HG03432 (cell line): ENCODE data around the gene CD200R1L.

Experiments
- ATAC-seq: cut with Tn5 transposase; IDR thresholded peaks from one replicate; pipeline ENCODE4 v1.9.1; 2021; ENCODE audit warnings: mild to moderate bottlenecking, moderate library complexity; ENCODE audit not compliant: unreplicated experiment

The CD200R1L gene

DNA sequence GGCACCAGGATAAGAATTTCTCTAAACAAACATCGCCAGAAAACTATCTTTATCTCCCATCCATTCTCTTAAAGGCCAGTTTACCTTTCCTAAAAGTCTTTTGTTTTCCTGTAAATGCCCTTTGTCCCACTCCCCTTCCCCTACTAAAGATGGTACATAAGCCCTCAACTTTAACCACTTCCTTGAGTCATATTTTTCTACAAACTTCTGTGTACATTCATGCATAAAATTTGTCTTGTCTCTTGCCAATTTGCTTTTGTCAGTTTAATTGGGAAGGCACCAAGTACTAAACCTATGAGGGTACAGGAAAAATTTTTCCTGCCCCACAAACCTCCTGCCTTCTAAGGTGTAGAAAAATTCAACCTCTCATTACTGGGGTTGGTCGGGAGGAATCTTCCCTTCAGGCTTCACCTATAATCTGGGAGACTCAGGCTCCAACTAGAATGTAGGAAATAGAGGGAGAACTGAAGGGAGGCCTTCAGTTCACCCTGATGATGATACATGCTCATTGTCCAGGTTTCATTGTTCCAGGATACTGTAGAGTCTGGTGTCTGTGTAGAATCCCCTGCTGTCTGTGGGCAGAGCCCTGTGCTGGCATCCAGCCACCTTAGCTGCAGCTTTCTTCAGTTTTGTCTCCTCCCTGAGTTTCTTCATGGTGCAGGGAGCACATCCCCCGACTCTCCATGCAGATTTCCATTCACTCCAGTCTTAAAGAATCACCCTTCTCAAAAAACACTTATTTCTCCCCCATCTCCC is 53.2 kb downstream of the CD200R1L start:
- no peak for ATAC-seq

- no peak for ATAC-seq
Measured at GRCh38 chr3:112791736-112792135, 54.9 kb downstream of the CD200R1L start.

DNA sequence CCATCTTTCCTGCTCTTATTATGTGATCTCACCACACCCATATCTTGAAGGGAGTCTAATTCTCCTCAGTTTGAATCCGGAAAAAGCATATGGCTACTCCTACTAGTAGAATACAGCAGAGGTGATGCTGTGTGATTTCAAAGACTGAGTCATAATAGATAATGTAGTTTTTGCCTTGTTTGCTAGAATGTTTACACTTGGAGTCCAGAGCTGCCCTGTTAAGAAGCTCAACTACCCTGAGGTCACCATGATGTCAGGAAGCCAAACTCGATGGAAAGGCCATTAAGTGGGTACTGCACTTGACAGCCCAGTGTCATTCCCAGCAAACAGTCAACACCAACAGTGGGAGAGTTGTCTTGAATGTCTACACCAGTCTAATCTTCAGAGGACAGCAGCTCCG is 56.9 kb downstream of the CD200R1L start:
- no peak for ATAC-seq

- ATAC-seq = no peak
Measured at GRCh38 chr3:112786881-112787579, 59.6 kb downstream of the CD200R1L start.

GRCh38 chr3:112786002-112786590 is 60.6 kb downstream of the CD200R1L start:
- no peak for ATAC-seq

- no peak for ATAC-seq
Measured at GRCh38 chr3:112785321-112786001, 61.2 kb downstream of the CD200R1L start.

- no peak for ATAC-seq
Measured at GRCh38 chr3:112782491-112782890, 64.2 kb downstream of the CD200R1L start.

GRCh38 chr3:112781599-112781998 is 65.1 kb downstream of the CD200R1L start:
- no peak for ATAC-seq

DNA sequence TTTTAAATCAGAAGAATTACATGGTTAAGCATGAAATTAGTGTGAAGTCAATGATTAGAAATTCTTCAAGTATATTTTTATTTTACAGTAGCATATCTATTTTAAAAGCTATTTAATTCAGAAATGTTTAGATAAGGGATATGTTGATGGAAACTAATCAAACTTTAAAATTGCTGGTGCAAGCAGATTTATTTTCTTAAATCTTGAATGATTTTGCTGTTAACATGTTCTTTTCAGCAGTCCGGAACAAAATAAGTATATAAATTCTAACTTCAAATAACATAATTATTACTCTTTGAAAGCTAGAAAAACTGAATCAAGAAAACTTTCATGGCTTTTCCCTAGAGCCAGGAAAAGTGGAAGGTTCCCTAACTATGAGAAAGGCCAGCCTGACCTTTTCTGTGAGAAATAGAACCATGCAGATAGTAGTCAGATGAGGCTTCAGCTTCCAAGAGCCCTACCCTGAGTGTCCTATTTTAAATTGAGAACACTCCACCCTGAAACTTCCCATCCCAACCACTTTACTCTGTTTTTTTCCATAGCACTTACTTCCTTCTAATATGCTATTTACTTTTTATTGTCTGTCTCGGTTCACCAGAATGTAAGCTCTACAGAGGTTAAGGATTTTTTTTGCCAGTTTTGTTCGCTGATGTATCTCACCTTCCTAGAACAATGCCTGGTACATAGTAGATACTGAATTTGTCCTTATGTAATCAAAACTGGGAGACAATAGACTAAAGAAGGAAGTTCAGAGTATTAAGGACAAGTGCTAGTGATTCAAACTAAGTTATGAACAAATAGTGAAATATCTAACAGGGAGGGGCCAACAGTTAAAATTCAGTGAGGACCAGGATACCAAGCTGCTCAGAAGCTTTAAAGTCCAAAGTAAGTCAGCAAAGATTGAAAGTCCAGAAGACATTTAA is 66.8 kb downstream of the CD200R1L start:
- ATAC-seq = no peak

DNA sequence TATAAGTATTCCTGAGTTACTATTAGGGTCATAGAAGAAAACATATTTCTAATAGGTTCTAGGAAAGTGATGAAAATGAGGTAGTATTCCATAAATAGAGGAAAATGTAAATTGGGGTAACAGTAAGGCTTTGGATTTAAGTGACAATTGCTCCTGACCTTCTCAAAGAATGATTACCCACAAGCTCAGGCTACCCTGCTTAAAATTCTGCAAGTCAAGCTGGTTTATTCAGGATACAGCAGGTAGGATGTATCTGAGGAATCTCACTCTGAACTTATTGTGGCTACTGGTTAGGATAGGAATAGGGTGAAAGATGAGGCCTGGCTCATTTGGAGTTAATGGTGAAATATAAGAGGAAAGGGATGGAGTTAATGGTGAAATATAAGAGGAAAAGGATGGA is 67.7 kb downstream of the CD200R1L start:
- no peak for ATAC-seq

DNA sequence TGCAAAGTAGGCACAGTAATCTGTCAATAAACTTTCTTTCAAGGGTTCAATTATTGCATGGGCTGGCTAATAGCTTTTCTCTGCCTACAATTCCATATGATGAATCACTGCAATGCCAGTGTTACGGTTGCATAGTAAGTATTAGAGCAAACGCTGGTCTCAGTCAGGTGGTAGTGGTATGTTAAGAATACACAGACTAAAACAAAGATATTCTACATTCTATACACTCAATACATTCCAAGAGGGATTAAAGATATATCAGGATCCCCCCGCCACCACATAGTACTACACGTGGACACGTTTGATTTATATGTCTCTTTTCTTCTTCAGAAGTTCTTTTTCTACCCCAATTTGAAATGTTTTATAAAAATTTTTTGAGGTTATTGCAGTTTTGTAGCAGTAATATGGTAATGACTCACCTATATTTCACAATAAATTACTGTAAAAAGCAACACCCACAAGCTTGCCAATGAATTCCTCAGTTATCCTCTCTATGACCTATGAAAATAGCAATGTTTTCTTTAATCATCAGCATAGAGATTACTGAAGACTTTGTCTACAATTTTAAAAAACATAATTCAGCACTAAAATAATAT is 68.2 kb downstream of the CD200R1L start:
- no peak for ATAC-seq

DNA sequence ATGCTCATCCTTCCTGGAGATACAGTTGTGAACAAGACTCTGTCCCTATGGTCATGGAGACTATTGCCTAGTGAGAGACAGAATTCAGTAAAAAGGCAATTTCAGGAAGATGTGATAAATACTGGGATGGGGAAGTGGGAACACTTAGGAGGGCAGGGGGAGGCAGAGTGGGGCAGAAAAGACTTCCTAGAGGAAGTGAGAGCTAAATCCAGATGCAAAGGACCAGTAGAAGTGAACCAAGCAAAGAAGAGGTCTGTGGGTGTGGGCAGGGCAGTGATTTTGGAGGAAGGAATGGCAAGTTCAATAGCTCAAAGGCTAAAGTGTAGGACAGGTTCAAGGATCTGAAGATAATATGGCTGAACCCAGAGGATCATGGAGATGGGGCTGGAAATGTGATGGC is 68.9 kb downstream of the CD200R1L start:
- no peak for ATAC-seq

- no peak for ATAC-seq
Measured at GRCh38 chr3:112776836-112777235, 69.8 kb downstream of the CD200R1L start.

GRCh38 chr3:112776000-112776399 is 70.7 kb downstream of the CD200R1L start:
- peak; percentile 65 for ATAC-seq

DNA sequence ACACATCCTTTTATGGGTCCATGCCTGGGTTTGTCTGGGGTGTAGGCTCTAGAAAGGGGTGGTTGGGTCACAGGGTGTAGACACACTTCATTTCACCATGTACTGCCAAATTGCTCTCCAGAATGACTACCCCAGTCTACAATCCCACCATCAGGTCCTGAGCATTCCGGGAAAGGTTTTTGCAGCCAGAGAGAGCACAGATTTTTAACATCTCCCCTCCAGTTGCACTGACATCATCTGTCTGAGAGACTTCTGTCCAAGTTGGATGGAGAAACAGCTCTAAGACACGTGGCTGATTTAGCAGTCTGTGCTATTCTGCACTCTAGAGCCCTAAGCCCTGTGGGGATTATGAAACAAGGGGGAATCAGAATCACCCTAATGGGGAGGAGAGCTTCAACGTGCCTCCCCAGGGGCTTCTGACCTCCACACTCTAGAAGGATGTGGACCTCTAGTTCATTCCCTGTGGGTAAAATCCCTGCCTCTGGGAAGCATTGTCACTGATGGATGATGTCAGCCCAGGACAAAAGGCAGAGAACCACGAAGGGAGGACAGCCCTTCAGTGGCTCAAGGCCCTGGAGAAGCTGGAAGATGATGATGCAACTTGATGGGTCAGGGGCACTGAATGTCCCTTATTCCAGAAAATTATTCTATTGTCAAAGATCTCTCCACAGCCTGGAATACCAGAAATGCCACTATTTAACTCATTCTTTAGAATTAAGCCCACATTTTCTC is 71.5 kb downstream of the CD200R1L start:
- no peak for ATAC-seq

GRCh38 chr3:112774293-112774926 is 72.3 kb downstream of the CD200R1L start:
- no peak for ATAC-seq

DNA sequence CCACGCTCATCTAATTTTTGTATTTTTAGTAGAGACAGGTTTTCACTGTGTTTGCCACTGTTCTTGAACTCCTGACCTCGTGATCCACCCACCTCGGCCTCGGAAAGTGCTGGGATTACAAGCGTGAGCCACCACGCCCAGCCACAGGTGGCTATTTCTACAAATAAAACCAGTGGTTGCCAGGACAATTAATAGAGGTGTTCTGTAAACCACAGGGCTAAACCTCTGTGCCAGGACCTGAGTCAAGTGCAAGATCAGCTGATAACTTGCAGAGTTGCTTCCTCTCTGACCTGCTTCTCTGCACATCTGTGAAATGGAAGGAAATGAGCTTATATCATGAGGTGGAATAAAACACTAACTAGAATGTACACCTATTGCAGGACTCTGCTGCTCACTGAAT is 72.8 kb downstream of the CD200R1L start:
- ATAC-seq = peak; percentile 71

DNA sequence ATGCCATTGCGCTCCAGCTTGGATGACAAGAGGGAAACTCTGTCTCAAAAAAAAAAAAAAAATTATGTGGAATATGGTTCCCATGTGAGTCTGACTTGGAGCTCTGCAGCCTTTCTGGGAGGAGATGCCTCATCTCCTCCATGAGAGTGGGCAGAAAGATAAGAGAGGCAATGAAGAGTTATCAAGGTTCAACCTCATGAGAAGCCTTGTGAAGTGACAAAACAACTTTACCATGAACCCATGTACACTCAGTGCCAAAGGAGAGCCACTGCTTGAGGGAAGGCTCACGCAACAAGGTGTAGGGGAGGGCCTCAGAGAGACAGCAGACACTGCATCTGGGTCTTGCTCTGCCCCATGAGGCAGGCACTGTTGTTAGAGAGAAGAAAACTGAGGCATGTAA is 75.7 kb downstream of the CD200R1L start:
- ATAC-seq = no peak

- ATAC-seq = no peak
Measured at GRCh38 chr3:112770032-112770626, 76.5 kb downstream of the CD200R1L start.
